GM23338 (cell line): ENCODE data around the gene PLEKHG2. TPM values are rescaled to one million over a fixed set of nuclear protein-coding genes. Genes with fewer than 3 reads are reported as not detected.

ENCODE experiments used
- ATAC-seq: fragments of 200-7000 bp; cut with Tn5 transposase; 3 replicates; pipeline ENCODE4 v1.9.1; 2020
- DNase-seq: peaks from one replicate; pipeline ENCODE4 v3.0.0-alpha.2; 2015; ENCODE audit warnings: low spot score
- H2AFZ ChIP-seq: fragments of 200-600 bp; sonication (generic); 2 replicates; pipeline ENCODE4 v1.8.0; 2016; ENCODE audit warnings: antibody characterized with exemption, mild to moderate bottlenecking, moderate library complexity
- H3F3A ChIP-seq: fragments of 200-600 bp; sonication (generic); replicated peaks from 2 replicates; pipeline ENCODE4 v1.8.0; 2017; ENCODE audit warnings: antibody characterized with exemption, mixed run types, low read depth
- H3K27ac ChIP-seq: fragments of 200-600 bp; sonication (generic); 2 replicates; pipeline ENCODE4 v1.6.1; 2016; ENCODE audit warnings: low read depth
- H3K27me3 ChIP-seq: fragments of 200-600 bp; sonication (generic); 2 replicates; pipeline ENCODE4 v1.8.0; 2016; ENCODE audit warnings: mild to moderate bottlenecking, mixed run types, moderate library complexity; ENCODE audit not compliant: insufficient read depth
- H3K36me3 ChIP-seq: fragments of 200-600 bp; sonication (generic); 2 replicates; pipeline ENCODE4 v1.8.0; 2016; ENCODE audit warnings: mild to moderate bottlenecking; ENCODE audit not compliant: insufficient read depth
- H3K4me1 ChIP-seq: fragments of 200-600 bp; sonication (generic); 2 replicates; pipeline ENCODE4 v1.8.0; 2016; ENCODE audit warnings: mild to moderate bottlenecking, moderate library complexity; ENCODE audit not compliant: insufficient read depth
- H3K4me2 ChIP-seq: fragments of 200-600 bp; sonication (generic); 2 replicates; pipeline ENCODE4 v1.7.1; 2017; ENCODE audit warnings: mixed run types
- H3K4me3 ChIP-seq: fragments of 200-600 bp; sonication (generic); 2 replicates; pipeline ENCODE4 v1.6.1; 2016; ENCODE audit warnings: mixed run types
- H3K79me2 ChIP-seq: fragments of 200-600 bp; sonication (generic); replicated peaks from 2 replicates; pipeline ENCODE4 v1.8.0; 2017; ENCODE audit warnings: mild to moderate bottlenecking; ENCODE audit not compliant: insufficient read depth
- H3K9me2 ChIP-seq: fragments of 200-600 bp; sonication (generic); 2 replicates; pipeline ENCODE4 v1.8.0; 2017; ENCODE audit not compliant: insufficient read depth
- H4K20me1 ChIP-seq: fragments of 200-600 bp; sonication (generic); replicated peaks from 2 replicates; pipeline ENCODE4 v1.8.0; 2017; ENCODE audit warnings: mild to moderate bottlenecking; ENCODE audit not compliant: insufficient read depth
- H3K27ac Mint-ChIP-seq: 2 replicates; pipeline ENCODE4 v1.8.0; 2020; ENCODE audit warnings: inconsistent platforms, mild to moderate bottlenecking, moderate library complexity, mixed read lengths
- H3K27me3 Mint-ChIP-seq: 3 replicates; pipeline ENCODE4 v1.8.0; 2022; ENCODE audit warnings: low read depth, mild to moderate bottlenecking, moderate library complexity, mixed read lengths, inconsistent platforms; ENCODE audit not compliant: insufficient read depth, poor library complexity
- H3K36me3 Mint-ChIP-seq: 3 replicates; pipeline ENCODE4 v1.8.0; 2021; ENCODE audit warnings: low read depth, mild to moderate bottlenecking, inconsistent platforms, moderate library complexity, mixed read lengths
- H3K4me1 Mint-ChIP-seq: 3 replicates; pipeline ENCODE4 v1.8.0; 2020; ENCODE audit warnings: mild to moderate bottlenecking, inconsistent platforms, mixed read lengths
- H3K4me3 Mint-ChIP-seq: 3 replicates; pipeline ENCODE4 v1.8.0; 2021; ENCODE audit warnings: moderate library complexity, mild to moderate bottlenecking, inconsistent platforms, mixed read lengths
- H3K9me3 Mint-ChIP-seq: 3 replicates; pipeline ENCODE4 v1.8.0; 2020; ENCODE audit warnings: moderate library complexity, mild to moderate bottlenecking, inconsistent platforms, mixed read lengths
- CREB1 ChIP-seq: fragments of 250-450 bp; sonication (Bioruptor Pico); IDR thresholded peaks from 2 replicates; pipeline ENCODE4 v1.5.0; 2020; ENCODE audit warnings: low read depth, mild to moderate bottlenecking, moderate library complexity
- CTCF ChIP-seq, 2 experiments: fragments of 200-600 bp in 1 of 2; sonication (generic) in 1 of 2; conservative IDR thresholded peaks; 2 replicates each; pipeline versions ENCODE4 v1.5.1 to v1.6.1; 2016 to 2017; ENCODE audit warnings: antibody characterized with exemption in 2 of 2, low read depth in 2 of 2, mild to moderate bottlenecking in 2 of 2, moderate library complexity in 1 of 2
- ETS1 ChIP-seq: IDR thresholded peaks from 2 replicates; pipeline ENCODE4 v1.6.1; 2016; ENCODE audit warnings: antibody characterized with exemption
- EZH2 ChIP-seq: fragments of 200-600 bp; sonication (generic); IDR thresholded peaks from one replicate; pipeline ENCODE4 v1.8.0; 2017; ENCODE audit warnings: antibody characterized with exemption, mild to moderate bottlenecking, low read depth; ENCODE audit not compliant: unreplicated experiment
- EZH2phosphoT487 ChIP-seq: fragments of 200-600 bp; sonication (generic); IDR thresholded peaks from one replicate; pipeline ENCODE4 v1.8.1; 2018; ENCODE audit warnings: antibody characterized with exemption; ENCODE audit not compliant: unreplicated experiment
- JUNB ChIP-seq: IDR thresholded peaks from one replicate; pipeline ENCODE4 v1.6.1; 2016; ENCODE audit warnings: antibody characterized with exemption; ENCODE audit not compliant: unreplicated experiment
- NANOG ChIP-seq: IDR thresholded peaks from 2 replicates; pipeline ENCODE4 v1.6.1; 2016; ENCODE audit warnings: antibody characterized with exemption, borderline replicate concordance
- POLR2AphosphoS5 ChIP-seq: IDR thresholded peaks from 2 replicates; pipeline ENCODE4 v1.6.1; 2016; ENCODE audit warnings: antibody characterized with exemption, low read depth
- REST ChIP-seq: IDR thresholded peaks from one replicate; pipeline ENCODE4 v1.6.1; 2018; ENCODE audit warnings: antibody characterized with exemption; ENCODE audit not compliant: unreplicated experiment
- STAT1 ChIP-seq: IDR thresholded peaks from one replicate; pipeline ENCODE4 v1.6.1; 2016; ENCODE audit warnings: antibody characterized with exemption; ENCODE audit not compliant: unreplicated experiment
- ZNF114 ChIP-seq: fragments of 250-450 bp; sonication (Bioruptor Pico); IDR thresholded peaks from 2 replicates; pipeline ENCODE4 v1.5.0; 2020; ENCODE audit warnings: mild to moderate bottlenecking, moderate library complexity
- ZNF331 ChIP-seq: fragments of 250-450 bp; sonication (Bioruptor Pico); IDR thresholded peaks from 2 replicates; pipeline ENCODE4 v1.5.0; 2020; ENCODE audit warnings: low read depth, mild to moderate bottlenecking, moderate library complexity
- ZNF462 ChIP-seq: fragments of 250-450 bp; sonication (Bioruptor Pico); IDR thresholded peaks from 2 replicates; pipeline ENCODE4 v1.5.0; 2020; ENCODE audit warnings: mild to moderate bottlenecking, moderate library complexity
- polyA plus RNA-seq: library from polyadenylated mRNA; unstranded; fragments of >200 nt; fragmentation: Nextera tagmentation; extraction: Ambion mirVana; gene quantifications from 2 replicates; pipeline ENCODE4 v1.2.1, GENCODE V29; 2016
- total RNA-seq: library from RNA; depleted of rRNA; stranded (reverse); fragments of >200 nt; shearing (Covaris generic); gene quantifications from 2 replicates; pipeline ENCODE4 v1.2.3, GENCODE V29; 2014

Gene PLEKHG2
- total and polyA plus RNA-seq, 2 experiments from 2014 or later: 15.5 to 41.3 TPM

GRCh38 chr19:39412867-39413271 is 400 bp downstream of the PLEKHG2 start:
- H3K4me3 ChIP-seq: peak overlapping the region; percentile 100
- H3K4me2 ChIP-seq: peak overlapping the region; percentile 100
- TF ChIP-seq JUNB (no peak), STAT1 (no peak), NANOG (no peak), CTCF (conservative IDR thresholded peaks at IDR 0.05; ENCODE audit: low read depth in 2 of 2) (no peak; a peak in 1 of 4 replicates), ETS1 (no peak), REST (no peak), EZH2 (no peak), POLR2AphosphoS5 (no peak), ZNF114 (CRISPR knock-in tag) (no peak), ZNF462 (CRISPR knock-in tag) (no peak), ZNF331 (CRISPR knock-in tag) (no peak), EZH2phosphoT487 (no peak), CREB1 (CRISPR knock-in tag) (no peak)
- peaks cover 4% of the 10 kb centered on the region; the same call in 2 of the 3 replicates for H3K9me3 Mint-ChIP-seq
- no peaks in the 10 kb centered on the region for H3K27me3 ChIP-seq
- peak overlapping the region; percentile 100 for H3K27ac ChIP-seq
- peaks cover 18% of the 10 kb centered on the region; the same call in 1 of the 2 replicates for H4K20me1 ChIP-seq
- H2AFZ ChIP-seq: no peak overlapping the region
- DNase-seq (peak; percentile 66), ATAC-seq (peak; percentile 26)
- peaks cover 36% of the 10 kb centered on the region for H3F3A ChIP-seq
- H3K4me1 Mint-ChIP-seq: peaks cover 46% of the 10 kb centered on the region
- H3K36me3 ChIP-seq: no peaks in the 10 kb centered on the region
- H3K27ac Mint-ChIP-seq: peak overlapping the region; percentile 93
- peaks cover 35% of the 10 kb centered on the region for H3K36me3 Mint-ChIP-seq
- peak overlapping the region; percentile 94 for H3K4me3 Mint-ChIP-seq
- H3K4me1 ChIP-seq: peaks cover 39% of the 10 kb centered on the region
- peaks cover 27% of the 10 kb centered on the region for H3K79me2 ChIP-seq
- H3K9me2 ChIP-seq: no peaks in the 10 kb centered on the region
- H3K27me3 Mint-ChIP-seq: peaks cover 36% of the 10 kb centered on the region
